Measurements from ENCODE around the gene HSP90AB1. TPM values are rescaled to one million over a fixed set of nuclear protein-coding genes. Genes with fewer than 3 reads are reported as not detected.
A peak's percentile ranks its signal among the peaks of the same experiment; 100 is the strongest.

The HSP90AB1 gene
- total RNA-seq, 2 experiments from 2014 or later = 2,120 to 2,263 TPM

GRCh38 chr6:44257025-44257752 lies 10.3 kb downstream of the HSP90AB1 start, which contains the start of gene SLC35B2:
TSS of gene SLC35B2 (minus strand) at chr6:44257528. CDS start at chr6:44257410, 118 bp downstream.
- H3K4me3 Mint-ChIP-seq = peak within 1 kb of the TSS; percentile 83
- H3K9me3 Mint-ChIP-seq (ENCODE audit: low read depth) = no peaks in the 10 kb centered on the region
- peaks cover 56% of the 10 kb centered on the region for H3K4me1 Mint-ChIP-seq
- ATAC-seq = peak; percentile 72
- H3K27me3 Mint-ChIP-seq = no peaks in the 10 kb centered on the region
- CTCF ChIA-PET = interaction anchor here (0.5 to 3.1 kb wide), 22 partner anchors 7 to 141 kb away, joined by 3 to 40 read pairs (median 4); partner anchors contain the start of genes AARS2, HSP90AB1 and SLC29A1
- intact Hi-C loops (cut with DNase I, micrococcal nuclease) = loop anchor here (1.0 to 2.0 kb wide), 5 partner anchors 8 to 160 kb away; partner anchors contain the start of genes HSP90AB1 (in 2 of the 2), NFKBIE (in 2 of the 2) and SLC29A1 (in 1 of the 2)
- peak; percentile 81 for DNase-seq
- peaks cover 49% of the 10 kb centered on the region for H3K36me3 Mint-ChIP-seq (ENCODE audit: low read depth)
- POLR2A ChIA-PET = interaction anchor here (1.4 to 4.3 kb wide), 3 partner anchors 10 to 33 kb away, joined by 3 to 70 read pairs (median 28); partner anchors contain the start of genes HSP90AB1 and SLC29A1
- peak within 1 kb of the TSS; percentile 90 for H3K27ac Mint-ChIP-seq

- ChIA-PET CTCF (interaction anchor here (1.5 to 3.1 kb wide), 2 partner anchors 11 to 85 kb away, joined by 16 to 40 read pairs; partner anchors contain the start of gene HSP90AB1), POLR2A (interaction anchor here (3.7 to 4.3 kb wide), 2 partner anchors 11 to 34 kb away, joined by 28 to 70 read pairs; partner anchors contain the start of genes HSP90AB1 and SLC29A1)
- DNase-seq = no peak
- Mint-ChIP-seq H3K9me3 (ENCODE audit: low read depth) (no peaks in the 10 kb centered on the region), H3K4me1 (peaks cover 58% of the 10 kb centered on the region), H3K36me3 (ENCODE audit: low read depth) (peaks cover 49% of the 10 kb centered on the region), H3K27ac (peak overlapping the region; percentile 89), H3K27me3 (no peaks in the 10 kb centered on the region), H3K4me3 (peak overlapping the region; percentile 83)
- intact Hi-C loops (cut with DNase I, micrococcal nuclease) = loop anchor here (1.0 to 2.0 kb wide), 5 partner anchors 7 to 161 kb away; partner anchors contain the start of genes HSP90AB1 (in 2 of the 2), NFKBIE (in 2 of the 2) and SLC29A1 (in 1 of the 2)
- no peak for ATAC-seq
Observed at GRCh38 chr6:44257753-44258324, 10.9 kb downstream of the HSP90AB1 start.

- Mint-ChIP-seq H3K4me1 (peaks cover 59% of the 10 kb centered on the region), H3K36me3 (ENCODE audit: low read depth) (peaks cover 48% of the 10 kb centered on the region), H3K9me3 (ENCODE audit: low read depth) (no peaks in the 10 kb centered on the region), H3K4me3 (peak overlapping the region; percentile 83), H3K27ac (peak overlapping the region; percentile 89), H3K27me3 (no peaks in the 10 kb centered on the region)
- CTCF ChIA-PET = no interaction called here
- DNase-seq (no peak), ATAC-seq (no peak)
- intact Hi-C loops (cut with DNase I, micrococcal nuclease) = no loop called here
- POLR2A ChIA-PET = interaction anchor here (4.3 kb wide), 1 partner anchor 11 kb away, joined by 70 read pairs; the partner anchor contains the start of gene HSP90AB1
Observed at GRCh38 chr6:44258325-44258863, 11.5 kb downstream of the HSP90AB1 start.

- POLR2A ChIA-PET = interaction anchor here (4.3 kb wide), 1 partner anchor 12 kb away, joined by 70 read pairs; the partner anchor contains the start of gene HSP90AB1
- intact Hi-C loops (cut with DNase I, micrococcal nuclease) = no loop called here
- Mint-ChIP-seq H3K4me1 (peaks cover 58% of the 10 kb centered on the region), H3K4me3 (no peak overlapping the region), H3K9me3 (ENCODE audit: low read depth) (no peaks in the 10 kb centered on the region), H3K27me3 (no peaks in the 10 kb centered on the region), H3K36me3 (ENCODE audit: low read depth) (peaks cover 45% of the 10 kb centered on the region), H3K27ac (peak overlapping the region; percentile 89)
- ATAC-seq (no peak), DNase-seq (no peak)
- CTCF ChIA-PET = no interaction called here
Observed at GRCh38 chr6:44258921-44259320, 12.0 kb downstream of the HSP90AB1 start.

- Mint-ChIP-seq H3K27me3 (no peaks in the 10 kb centered on the region), H3K4me1 (peaks cover 55% of the 10 kb centered on the region), H3K4me3 (no peak overlapping the region), H3K36me3 (ENCODE audit: low read depth) (peaks cover 38% of the 10 kb centered on the region), H3K27ac (no peak overlapping the region), H3K9me3 (ENCODE audit: low read depth) (no peaks in the 10 kb centered on the region)
- POLR2A ChIA-PET = no interaction called here
- ATAC-seq = no peak
- intact Hi-C loops (cut with DNase I, micrococcal nuclease) = no loop called here
- CTCF ChIA-PET = no interaction called here
- DNase-seq = no peak
Observed at GRCh38 chr6:44260011-44260410, 13.1 kb downstream of the HSP90AB1 start.

GRCh38 chr6:44260451-44261297 lies 13.8 kb downstream of the HSP90AB1 start:
- Mint-ChIP-seq H3K27me3 (no peaks in the 10 kb centered on the region), H3K27ac (peak overlapping the region; percentile 5), H3K9me3 (ENCODE audit: low read depth) (no peaks in the 10 kb centered on the region), H3K4me1 (peaks cover 48% of the 10 kb centered on the region), H3K36me3 (ENCODE audit: low read depth) (peaks cover 37% of the 10 kb centered on the region), H3K4me3 (no peak overlapping the region)
- ATAC-seq (no peak), DNase-seq (no peak)
- intact Hi-C loops (cut with DNase I, micrococcal nuclease) = no loop called here
- POLR2A ChIA-PET = no interaction called here
- CTCF ChIA-PET = interaction anchor here (1.7 kb wide), 1 partner anchor 38 kb away, joined by 5 read pairs; the partner anchor contains the start of gene SLC29A1

GRCh38 chr6:44261581-44261980 lies 14.7 kb downstream of the HSP90AB1 start:
- no peak overlapping the region for H3K4me3 Mint-ChIP-seq
- ChIA-PET CTCF (interaction anchor here (1.1 to 2.0 kb wide), 6 partner anchors 8 to 110 kb away, joined by 3 to 9 read pairs (median 4); partner anchors contain the start of genes AARS2, HSP90AB1 and SLC29A1), POLR2A (interaction anchor here (2.4 kb wide), 1 partner anchor 14 kb away, joined by 12 read pairs; the partner anchor contains the start of gene HSP90AB1)
- no peaks in the 10 kb centered on the region for H3K9me3 Mint-ChIP-seq (ENCODE audit: low read depth)
- ATAC-seq (no peak), DNase-seq (no peak)
- intact Hi-C loops (cut with DNase I, micrococcal nuclease) = no loop called here
- peaks cover 46% of the 10 kb centered on the region for H3K4me1 Mint-ChIP-seq
- no peaks in the 10 kb centered on the region for H3K27me3 Mint-ChIP-seq
- H3K36me3 Mint-ChIP-seq (ENCODE audit: low read depth) = peaks cover 35% of the 10 kb centered on the region
- H3K27ac Mint-ChIP-seq = no peak overlapping the region

GRCh38 chr6:44262467-44263353 lies 15.8 kb downstream of the HSP90AB1 start:
- H3K4me3 Mint-ChIP-seq = peak overlapping the region; percentile 88
- ATAC-seq (no peak), DNase-seq (no peak)
- H3K4me1 Mint-ChIP-seq = peaks cover 50% of the 10 kb centered on the region
- POLR2A ChIA-PET = interaction anchor here (1.5 to 2.4 kb wide), 2 partner anchors 9 to 16 kb away, joined by 7 to 12 read pairs; partner anchors contain the start of gene HSP90AB1
- peak overlapping the region; percentile 93 for H3K27ac Mint-ChIP-seq
- CTCF ChIA-PET = interaction anchor here (0.9 to 2.0 kb wide), 8 partner anchors 9 to 111 kb away, joined by 3 to 9 read pairs (median 3); partner anchors contain the start of genes AARS2, HSP90AB1 and SLC29A1
- H3K27me3 Mint-ChIP-seq = no peaks in the 10 kb centered on the region
- H3K9me3 Mint-ChIP-seq (ENCODE audit: low read depth) = no peaks in the 10 kb centered on the region
- H3K36me3 Mint-ChIP-seq (ENCODE audit: low read depth) = peaks cover 33% of the 10 kb centered on the region
- intact Hi-C loops (cut with DNase I, micrococcal nuclease) = no loop called here

- H3K36me3 Mint-ChIP-seq (ENCODE audit: low read depth) = peaks cover 26% of the 10 kb centered on the region
- ATAC-seq = peak; percentile 33
- intact Hi-C loops (cut with DNase I, micrococcal nuclease) = loop anchor here (2.0 kb wide), 4 partner anchors 39 to 167 kb away; partner anchors contain the start of genes MRPL14 (in 1 of the 2) and TMEM63B (in 1 of the 2)
- POLR2A ChIA-PET = interaction anchor here (1.4 to 2.4 kb wide), 3 partner anchors 9 to 16 kb away, joined by 5 to 12 read pairs (median 7); partner anchors contain the start of gene HSP90AB1
- H3K9me3 Mint-ChIP-seq (ENCODE audit: low read depth) = no peaks in the 10 kb centered on the region
- H3K4me3 Mint-ChIP-seq = peak overlapping the region; percentile 88
- H3K4me1 Mint-ChIP-seq = peaks cover 45% of the 10 kb centered on the region
- DNase-seq = peak; percentile 67
- peak overlapping the region; percentile 93 for H3K27ac Mint-ChIP-seq
- CTCF ChIA-PET = interaction anchor here (0.8 to 2.5 kb wide), 9 partner anchors 7 to 167 kb away, joined by 3 to 9 read pairs (median 5); no protein-coding TSS in a partner anchor
- H3K27me3 Mint-ChIP-seq = no peaks in the 10 kb centered on the region
Observed at GRCh38 chr6:44263354-44264100, 16.6 kb downstream of the HSP90AB1 start.
